Measurements from ENCODE around the gene FAM118A. TPM values are rescaled to one million over a fixed set of nuclear protein-coding genes. Genes with fewer than 3 reads are reported as not detected.
"Not testable (repeated sequence)": the region's sequence is repeated elsewhere in the genome, so short reads cannot be mapped to it uniquely, and the experiment has no call there.

FAM118A gene
- 9.2 and 21.0 TPM in 2 replicates for total RNA-seq

DNA sequence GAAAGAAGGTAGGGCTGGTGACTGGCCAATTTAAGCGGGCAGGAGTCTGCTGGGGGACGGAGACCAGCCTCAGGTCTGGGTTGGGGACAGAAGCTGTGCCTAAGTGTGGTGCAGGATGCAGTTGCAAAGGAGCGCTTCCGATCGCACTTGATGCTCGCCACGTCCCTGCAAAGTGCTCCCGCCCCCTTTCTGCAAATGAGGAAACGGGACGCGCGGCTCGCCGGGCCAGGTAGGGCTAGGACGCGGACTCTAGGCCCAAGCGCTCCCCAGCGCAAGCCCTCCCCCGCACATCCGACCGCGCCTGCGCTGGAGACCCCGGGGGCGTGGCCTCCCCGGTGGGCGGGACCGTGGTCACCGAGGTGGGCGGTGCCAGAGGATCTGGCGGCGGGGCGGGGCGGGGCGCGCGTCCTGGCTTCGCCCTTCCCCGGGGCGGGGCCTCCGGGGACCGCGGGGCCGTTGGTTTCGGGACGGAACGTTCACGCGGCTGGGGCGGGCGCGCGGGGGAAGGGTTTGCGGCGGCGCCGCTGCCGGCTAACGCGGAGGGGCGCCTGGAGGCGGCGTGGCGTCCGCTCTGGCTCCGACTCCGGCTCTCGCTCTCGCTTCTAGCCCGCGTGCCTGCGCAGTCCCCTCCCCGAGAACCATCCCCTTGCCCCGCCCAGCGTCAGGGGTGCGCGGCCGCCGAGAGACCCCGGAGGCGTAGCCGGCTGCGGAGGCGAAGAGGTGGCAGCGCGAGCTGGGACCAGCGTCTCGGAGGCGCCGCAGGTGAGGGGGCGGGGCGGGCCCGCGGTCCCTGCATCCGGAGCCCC lies at the start of gene FAM118A:
Gene FAM118A, plus strand, starts transcription at position 513 of the 806 bp plus-strand sequence. CDS start 12,446 bp downstream, outside the sequence.
- peak; percentile 92 to 95 for DNase-seq (ENCODE audit: low read depth in 2 of 2)

DNA sequence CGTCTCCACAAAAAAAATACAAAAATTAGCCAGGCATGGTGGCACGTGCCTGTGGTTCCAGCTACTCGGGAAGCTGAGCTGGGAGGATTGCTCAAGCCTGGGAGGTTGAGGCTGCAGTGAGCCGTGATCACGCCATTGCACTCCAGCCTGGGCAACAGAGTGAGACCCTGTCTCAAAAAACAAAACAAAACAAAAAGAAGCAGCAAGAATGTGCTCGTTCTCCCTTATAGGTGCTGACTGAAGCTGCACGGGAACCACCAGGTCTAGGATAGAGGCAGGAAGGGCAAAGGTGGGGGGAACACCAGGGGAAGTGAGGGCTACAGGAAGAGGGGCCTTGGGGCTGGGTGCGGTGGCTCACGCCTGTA lies 49.4 kb upstream of the FAM118A start:
- DNase-seq (ENCODE audit: low read depth in 2 of 2), result not testable (repeated sequence)

DNA sequence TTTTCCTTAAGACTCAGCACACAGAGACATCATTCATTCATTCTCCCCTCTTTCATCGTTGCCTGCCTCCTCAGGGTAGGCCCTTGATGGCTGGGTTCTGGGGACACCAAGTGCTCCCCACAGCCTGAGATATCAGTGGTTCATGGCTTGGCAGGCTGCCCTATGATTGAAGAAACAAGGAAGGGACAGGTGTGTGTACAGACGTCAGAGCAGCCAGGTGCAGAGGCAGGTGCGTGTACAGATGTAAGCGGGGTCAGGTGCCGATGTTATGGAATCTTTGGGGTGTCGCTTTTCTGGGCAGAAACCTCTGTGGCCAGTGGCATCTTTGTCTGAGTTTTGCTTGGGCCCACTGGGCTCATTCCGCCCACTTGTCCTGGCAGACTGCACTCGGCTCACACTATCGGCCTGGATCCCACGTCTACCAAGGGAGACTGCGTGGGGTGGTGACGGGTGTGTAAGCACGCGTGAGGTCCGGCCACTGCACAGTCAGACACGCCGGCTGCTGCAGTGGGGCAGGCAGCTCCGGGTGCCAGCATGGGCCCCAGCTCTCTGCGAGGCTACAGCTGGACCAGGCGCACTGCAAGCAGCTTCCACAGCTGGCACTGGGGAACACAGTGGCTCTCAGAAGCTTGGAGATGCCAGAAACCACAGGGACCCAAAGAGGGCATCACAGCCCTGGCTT lies 48.2 kb upstream of the FAM118A start:
- DNase-seq (ENCODE audit: low read depth in 2 of 2), result no peak

DNA sequence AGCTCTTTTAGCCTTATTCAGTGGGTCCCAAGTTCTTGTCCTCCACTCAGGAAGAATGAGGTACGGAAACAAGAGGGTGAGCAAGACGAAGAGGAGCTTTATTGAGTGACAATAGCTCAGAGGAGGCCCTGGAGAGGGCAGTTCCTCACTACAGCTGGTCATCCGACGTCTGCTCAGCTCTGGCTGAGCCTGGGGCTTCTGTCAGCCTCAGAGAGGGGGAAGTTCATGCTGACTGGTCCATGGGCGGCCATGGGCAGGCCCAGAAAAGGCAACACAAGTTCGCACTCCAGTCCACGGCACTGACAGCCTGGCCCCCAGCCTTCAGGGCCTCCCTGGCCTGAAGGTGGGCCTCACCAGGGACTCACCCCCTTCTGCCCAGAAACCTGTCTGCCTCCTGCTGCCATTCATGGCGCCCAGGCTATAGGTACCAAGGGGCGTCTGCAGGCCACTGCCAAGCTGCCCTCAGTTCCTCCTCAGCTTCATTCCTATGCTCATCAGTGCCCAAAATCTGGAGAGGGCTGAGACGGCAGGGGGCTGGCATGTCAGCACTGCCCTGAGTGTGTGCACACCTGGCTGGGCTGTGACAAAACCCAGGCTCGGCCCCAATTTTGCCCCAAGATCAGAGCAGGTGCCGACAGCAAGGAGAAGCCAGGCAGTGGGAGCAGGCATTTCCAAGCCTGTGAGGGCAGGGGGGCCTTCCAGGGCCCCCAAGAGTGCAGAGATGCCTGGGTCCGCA lies 47.4 kb upstream of the FAM118A start:
- DNase-seq (ENCODE audit: low read depth in 2 of 2), result no peak

DNA sequence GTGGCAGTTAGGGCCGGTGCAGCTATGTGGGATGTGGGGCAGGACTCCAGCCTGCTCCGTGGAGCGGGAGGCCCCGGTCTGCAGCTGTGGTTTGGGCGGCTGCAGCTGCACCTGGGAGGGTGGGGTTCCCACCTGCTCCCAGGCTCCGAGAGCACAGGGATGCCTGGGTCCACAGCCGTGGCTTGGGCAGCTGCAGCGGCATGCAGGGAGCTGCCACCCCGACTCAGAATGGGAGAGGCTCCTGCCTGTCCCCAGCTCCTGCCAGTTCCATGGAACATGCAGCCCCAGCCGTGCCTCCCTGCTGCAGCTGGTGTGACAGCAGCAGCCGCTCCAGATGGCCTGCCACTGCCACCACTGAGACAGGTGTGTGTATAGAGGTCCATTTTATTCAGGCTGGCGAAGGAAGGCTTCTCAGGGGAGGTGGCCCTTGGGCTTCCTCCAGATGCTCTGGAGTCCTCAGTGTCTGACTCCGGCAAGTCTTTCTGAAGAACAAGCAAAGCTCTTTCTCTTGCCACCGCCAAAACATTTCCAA lies 46.7 kb upstream of the FAM118A start:
- DNase-seq (ENCODE audit: low read depth in 2 of 2), result no peak

DNA sequence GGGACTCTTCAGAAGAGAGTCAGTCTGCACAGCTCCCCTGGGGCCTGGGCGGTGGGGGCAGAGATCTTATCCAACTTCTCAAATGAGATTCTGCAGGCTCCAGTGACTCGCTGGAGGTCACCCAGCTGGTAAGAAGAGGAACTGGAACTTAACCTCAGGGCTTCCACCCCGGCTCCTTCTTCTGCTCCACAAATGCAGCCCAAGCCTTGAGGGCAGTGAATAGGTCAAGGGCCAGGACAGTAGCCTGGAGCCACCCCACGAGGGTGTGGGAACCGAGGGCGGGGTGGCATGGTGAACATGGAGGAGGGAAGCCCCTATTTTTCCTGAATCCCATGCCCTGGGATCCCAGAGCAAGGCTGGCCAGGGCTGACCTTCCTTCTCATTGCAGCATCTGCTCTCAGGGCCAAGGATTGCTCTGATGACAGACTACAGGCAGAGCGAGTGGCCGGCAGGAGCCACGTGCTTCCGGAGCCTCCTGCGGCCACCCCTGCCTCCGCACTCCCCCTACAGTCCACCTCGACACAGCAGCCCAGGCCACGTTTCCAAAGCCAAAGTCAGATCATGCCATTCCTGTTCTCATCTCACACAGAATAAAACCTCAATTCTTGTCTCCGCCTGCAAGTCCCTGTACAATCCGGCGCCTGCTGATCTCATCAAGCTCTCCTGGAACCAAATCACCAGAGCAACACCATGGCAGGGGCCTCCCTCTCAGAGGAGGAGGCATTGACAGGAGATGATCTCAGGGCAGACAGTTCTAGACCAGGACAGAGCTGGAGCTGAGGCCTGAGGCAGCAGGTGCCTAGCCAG lies 46.1 kb upstream of the FAM118A start:
- peak; percentile 81 to 88 for DNase-seq (ENCODE audit: low read depth in 2 of 2)

DNA sequence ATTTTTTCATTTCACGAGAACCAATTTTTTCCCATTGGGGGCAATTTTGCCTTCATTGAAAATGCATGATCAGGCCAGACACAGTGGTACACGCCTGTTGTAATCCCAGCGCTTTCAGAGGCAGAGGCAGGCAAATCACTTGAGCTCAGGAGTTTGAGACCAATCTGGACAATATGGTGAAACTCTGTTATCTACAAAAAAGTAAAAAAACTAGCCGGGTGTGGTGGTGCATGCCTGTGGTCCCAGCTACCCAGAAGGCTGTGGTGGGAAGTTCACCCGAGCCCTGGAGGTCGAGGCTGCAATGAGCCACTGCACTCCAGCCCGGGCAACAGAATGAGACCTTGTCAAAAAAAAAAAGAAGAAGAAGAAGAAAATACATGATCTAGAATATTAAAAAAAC lies 44.2 kb upstream of the FAM118A start:
- no peak for DNase-seq (ENCODE audit: low read depth in 2 of 2)

DNA sequence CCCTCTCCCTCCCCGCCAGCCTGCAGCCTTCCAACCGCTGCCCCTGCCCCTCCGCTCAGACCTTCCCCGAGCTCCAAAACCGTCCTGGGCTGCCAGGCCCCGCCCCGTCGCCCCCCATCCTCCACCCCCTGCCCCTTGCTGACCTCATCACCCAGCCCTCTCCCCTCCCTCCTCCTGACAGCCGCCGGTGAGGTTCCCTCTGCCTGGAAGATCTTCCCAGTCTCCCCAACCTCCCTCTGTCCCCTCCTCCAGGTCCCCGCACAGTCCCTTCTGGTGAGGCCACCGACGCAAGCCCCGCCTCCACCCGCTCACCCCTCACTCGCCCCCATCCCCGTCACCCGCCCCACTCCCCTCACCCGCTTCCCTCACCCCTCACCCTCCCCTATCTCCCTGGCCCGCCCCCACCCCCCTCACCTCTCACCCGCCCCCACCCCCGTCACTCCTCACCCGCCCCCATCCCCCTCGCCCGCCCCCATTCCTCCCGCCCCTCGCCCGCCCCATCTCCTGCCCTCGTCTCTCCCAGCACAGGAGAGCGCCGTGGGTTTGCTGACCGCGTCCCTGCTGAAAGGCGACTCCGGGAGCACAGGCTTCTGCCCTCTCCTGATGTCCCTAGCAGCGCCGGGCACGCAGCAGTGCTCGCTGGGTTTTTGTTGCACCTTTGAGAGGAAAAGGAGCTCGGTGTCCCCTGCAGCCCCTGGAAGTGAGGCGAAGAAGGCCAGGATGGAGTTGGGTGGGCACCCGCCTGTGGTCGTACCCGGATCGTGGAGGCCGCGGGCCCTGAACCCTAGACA lies 41.4 kb upstream of the FAM118A start:
- peak in 1 of 2 donors; percentile 31 for DNase-seq (ENCODE audit: low read depth in 2 of 2)

DNA sequence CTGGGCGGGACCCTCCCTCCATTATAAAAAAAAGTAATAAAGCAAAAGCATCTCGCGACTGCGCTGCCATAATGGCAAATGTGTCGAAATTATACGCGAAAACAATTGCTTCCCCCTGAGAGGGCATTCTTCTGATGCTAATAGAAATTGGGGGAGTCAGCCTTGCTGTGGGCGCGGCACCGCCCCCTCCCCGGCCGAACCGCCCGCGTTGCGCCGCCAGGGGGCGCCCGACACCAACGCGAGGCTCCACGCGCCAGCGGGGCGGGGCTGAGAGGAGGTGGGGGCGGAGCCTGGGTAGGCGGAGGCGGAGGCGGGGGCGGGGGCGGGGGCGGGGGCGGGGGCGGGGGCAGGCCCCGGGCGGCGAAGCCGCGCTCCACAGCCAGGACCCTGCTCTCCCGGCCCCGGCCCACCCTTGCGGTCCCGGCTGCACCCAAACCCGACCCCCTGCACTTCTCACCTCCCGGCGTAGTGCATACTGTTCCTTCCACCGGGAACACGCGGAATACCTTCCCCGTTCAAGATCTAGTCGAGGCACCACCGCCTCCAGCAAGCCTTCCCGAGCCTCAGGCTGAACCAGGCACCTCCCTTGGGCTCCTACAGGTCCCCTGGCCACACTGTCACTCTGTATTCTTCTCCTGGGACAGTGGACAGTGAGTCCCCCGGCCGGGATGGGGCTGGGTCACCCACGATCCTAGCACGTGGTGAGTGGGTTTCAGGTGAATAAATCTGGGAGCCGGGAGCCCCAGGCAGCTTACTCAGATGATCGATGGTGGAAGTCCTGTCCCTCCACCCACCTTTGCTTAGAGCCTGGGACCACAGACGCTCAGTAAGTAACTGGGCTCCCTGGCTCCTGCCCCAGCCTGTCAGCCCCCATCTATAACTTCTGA lies 40.5 kb upstream of the FAM118A start:
- DNase-seq (ENCODE audit: low read depth in 2 of 2), result peak; percentile 74 to 86

DNA sequence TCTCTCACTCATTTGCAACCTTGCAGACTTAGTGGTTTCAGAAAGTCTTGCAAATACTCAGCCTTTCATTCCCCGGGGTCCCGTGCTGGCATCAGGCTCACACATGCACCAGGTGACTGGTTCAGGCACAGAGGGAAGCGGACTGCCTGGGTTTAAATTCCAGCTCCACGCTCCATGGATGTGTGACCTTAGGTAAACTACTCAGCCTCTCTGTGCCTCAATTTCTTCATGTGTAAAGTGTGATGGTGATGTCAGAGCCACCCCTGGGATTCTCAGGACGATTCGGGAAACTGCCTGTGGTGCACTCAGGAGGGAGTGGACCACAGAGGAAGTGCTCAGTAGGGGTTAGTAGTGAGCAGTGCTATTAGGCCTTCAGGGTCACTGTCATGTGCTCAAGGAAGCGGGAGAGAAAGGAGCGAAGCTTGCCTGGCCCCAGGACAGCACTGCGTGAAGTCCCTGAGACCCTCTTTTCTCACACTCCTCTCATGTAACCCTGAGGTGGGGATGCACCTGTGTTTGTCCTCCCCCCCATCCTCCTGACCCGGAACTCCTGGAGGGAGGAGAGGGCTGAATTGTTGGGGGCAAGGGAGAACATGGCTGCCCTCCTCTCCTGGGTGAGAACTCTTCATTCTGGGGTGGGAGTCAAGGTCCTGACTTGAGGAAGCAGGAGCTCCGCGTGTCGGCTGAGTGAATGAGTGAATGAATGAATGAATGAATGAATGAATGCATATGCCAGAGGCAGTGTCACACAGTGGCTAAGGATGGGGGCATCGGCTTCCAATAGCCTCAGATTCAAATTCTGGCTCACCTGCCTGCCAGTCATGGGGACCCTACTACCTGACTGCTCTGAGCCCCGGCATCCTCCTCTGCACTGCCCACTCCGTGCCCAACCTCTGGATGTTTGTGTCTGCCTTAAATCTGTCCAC lies 39.4 kb upstream of the FAM118A start:
- DNase-seq (ENCODE audit: low read depth in 2 of 2), result no peak

DNA sequence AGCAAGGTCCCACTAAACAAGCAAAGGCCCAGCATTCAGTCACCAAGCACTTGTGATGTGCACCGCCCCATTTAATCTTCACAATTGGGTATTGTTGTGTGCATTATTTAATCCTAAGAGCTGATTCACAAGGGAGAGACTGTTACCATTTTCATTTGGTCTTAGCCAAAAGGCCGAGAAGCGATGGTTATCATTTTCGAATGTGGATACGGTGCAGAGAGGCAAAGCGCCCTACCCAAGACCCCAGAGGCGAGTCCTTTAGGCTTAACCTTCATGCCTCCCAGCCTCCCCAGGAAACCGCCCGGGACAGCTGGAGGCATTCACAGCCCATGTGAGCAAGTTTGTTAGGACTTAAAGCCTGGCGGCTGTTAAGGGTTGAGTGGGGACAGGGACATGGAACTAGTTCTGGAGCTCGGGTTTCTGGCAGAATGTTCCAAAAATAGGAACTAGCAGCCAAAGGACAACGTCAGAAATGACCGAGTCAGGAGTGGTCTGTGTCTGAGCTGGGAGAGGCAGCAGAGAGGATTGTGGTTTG lies 38.0 kb upstream of the FAM118A start:
- DNase-seq (ENCODE audit: low read depth in 2 of 2), result no peak

DNA sequence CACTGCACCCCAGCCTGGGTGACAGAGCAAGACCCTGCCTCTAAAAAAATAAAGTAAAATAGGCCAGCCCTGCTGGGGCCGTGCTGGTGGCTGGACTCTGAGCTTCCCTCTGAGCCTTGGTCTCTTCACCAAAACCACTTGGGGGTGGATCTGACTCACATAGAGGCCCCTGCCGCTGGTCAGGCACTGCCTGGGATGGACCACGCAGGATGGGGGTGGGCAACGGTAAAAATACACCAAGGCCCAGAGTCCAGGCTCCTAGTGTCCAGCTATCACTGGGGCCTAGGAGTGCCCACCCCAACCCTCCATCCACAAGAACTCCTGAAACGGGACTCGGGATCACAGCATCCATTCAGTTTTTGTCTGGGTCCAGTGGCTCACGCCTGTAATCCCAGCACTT lies 37.2 kb upstream of the FAM118A start:
- no peak for DNase-seq (ENCODE audit: low read depth in 2 of 2)

DNA sequence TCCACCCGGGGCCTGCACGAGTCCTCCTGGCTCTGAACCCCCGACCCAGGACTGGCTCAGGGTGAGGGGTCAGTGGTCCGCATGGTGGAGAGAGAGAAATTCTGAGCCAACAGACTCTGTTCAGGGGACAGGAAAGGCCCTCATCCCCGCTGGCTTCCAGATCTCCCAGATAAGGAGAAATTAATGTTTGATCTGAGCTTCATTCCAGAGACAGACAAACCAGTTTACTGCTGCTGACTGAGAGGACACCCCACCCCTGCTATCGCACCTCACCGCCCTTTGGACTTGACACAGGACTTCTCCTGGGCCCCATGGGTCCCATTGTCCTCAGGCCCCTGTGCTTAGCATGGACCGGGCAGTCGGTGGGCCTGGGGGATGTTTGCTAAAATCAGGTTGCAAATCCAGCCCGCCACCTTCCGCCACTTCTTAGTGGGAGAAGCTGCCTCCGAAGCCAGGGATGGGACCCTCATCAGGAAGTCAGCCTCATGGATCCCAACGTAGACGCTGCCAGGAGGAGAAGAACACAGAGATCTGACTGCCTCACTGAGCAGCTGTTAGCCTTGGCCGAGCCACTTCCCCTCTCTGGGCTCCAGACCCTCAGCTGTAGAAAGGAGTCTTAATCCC lies 36.2 kb upstream of the FAM118A start:
- DNase-seq (ENCODE audit: low read depth in 2 of 2), result no peak

DNA sequence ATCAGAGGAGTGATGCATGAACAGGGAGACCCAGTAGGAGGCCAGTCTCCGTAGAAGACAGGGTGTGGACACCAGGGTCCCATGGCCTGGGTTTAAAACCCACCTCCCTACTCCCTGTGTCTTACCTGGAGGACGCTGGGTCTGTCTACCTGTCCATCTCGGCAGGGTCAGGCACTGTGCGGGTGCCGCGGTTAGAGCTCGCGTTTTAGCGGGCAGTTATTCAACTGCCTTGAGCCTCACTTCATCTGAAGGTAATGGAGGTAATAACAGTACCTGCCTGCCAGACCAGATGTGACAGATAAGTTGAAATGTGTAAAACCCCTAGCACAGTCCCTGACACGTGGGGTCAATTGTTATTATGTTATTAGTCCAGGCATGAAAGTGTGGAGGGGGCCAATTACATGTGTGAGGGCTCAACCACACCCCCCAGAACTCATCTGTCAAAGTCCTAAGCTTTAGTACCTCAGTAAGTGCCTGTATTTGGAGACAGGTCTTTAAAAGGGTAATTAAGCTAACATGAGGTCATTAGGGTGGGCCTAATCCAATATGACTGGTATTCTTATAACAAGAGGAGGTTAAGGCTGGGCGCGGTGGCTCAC lies 33.1 kb upstream of the FAM118A start:
- no peak for DNase-seq (ENCODE audit: low read depth in 2 of 2)

DNA sequence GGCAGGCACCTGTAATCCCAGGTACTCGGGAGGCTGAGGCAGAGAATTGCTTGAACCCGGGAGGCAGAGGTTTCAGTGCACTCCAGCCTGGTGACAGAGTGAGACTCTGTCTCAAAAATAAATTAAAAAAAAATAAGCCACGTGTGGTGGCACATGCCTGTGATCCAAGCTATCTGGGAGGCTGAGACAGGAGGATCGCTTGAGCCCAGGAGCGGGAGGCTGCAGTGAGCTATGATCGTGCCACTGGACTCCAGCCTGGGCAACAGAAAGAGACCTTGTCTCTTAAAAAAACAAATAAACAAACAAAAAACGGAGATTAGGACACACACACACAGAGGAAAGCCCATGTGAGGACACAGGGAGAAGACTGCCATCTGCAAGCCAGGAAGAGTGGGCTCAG lies 32.0 kb upstream of the FAM118A start:
- not testable (repeated sequence) for DNase-seq (ENCODE audit: low read depth in 2 of 2)

DNA sequence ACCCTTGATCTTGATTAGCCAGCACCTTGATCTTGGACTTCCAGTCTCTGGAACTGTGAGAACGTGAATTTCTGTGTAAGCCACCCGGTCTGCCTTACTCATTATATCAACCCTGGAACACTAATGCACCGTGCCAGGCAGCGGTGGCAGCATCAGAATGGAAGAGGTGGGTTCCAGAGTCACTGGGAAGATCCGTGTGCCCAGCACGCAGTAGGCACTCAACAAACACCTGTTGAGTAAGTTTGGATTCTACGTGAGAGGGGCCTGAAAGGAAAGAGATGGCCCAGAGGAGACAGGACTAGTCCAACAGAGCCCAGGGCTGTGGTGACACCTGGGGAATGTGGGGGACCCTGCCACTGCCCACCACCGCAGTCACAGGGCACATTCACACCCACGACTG lies 31.6 kb upstream of the FAM118A start:
- DNase-seq (ENCODE audit: low read depth in 2 of 2), result no peak

DNA sequence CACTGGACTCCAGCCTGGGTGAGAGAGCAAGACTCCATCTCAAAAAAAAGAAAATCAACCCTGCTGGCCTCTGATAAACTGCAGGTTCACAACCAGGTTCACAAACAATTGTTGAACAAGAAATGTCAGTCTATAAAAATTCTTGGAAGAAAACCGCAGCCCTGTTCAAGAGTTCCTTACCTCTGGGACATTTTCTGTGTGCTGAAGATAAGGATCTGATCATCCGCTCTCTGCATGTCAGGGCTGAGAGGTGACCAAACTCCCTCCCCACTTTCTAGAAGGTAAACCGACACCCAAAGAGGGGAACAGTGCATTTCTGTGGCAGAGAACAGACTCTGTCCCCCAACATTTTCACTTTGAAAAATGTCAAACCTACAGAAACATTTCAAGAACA lies 29.1 kb upstream of the FAM118A start:
- no peak for DNase-seq (ENCODE audit: low read depth in 2 of 2)
